Panc1 (cell line): Measurements from ENCODE around the gene KMO.

Experiments
- POLR2AphosphoS5 ChIP-seq: IDR thresholded peaks from 2 replicates; pipeline ENCODE4 v1.6.1; 2012; ENCODE audit warnings: mild to moderate bottlenecking, low read depth, low read length, moderate library complexity
- TF ChIP-seq, protein P1 (sequence below): fragments of 450-650 bp; IDR thresholded peaks from 2 replicates; pipeline ENCODE4 v1.5.1; 2017; ENCODE audit warnings: mild to moderate bottlenecking
- TF ChIP-seq, protein P2 (sequence below), 2 experiments: IDR thresholded peaks; 2 replicates each; pipeline ENCODE4 v1.6.1; 2011 to 2012; ENCODE audit warnings: low read depth in 2 of 2, control low read depth in 1 of 2, low read length in 1 of 2, mild to moderate bottlenecking in 1 of 2, moderate library complexity in 1 of 2; ENCODE audit not compliant: insufficient read depth in 1 of 2

DNA sequence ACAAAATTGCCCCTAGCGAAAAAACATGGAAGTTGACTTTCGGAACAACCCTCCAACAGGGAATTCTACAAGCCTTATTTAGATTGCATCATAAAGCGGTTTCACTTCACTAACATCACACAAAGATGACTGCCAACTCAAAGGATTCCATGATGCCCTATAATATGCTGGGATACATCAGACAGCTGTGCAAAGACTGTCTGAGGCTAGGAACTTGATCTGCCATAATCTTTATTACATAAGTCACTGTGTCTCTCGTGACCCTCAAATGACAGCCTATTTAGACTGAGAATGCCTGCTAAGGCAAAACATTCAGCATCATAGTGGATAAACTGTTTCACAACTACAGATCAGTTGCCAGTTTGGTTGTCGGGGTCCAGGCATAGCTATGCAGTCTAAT is 36.4 kb upstream of the KMO start:
- TF ChIP-seq, protein P1, sequence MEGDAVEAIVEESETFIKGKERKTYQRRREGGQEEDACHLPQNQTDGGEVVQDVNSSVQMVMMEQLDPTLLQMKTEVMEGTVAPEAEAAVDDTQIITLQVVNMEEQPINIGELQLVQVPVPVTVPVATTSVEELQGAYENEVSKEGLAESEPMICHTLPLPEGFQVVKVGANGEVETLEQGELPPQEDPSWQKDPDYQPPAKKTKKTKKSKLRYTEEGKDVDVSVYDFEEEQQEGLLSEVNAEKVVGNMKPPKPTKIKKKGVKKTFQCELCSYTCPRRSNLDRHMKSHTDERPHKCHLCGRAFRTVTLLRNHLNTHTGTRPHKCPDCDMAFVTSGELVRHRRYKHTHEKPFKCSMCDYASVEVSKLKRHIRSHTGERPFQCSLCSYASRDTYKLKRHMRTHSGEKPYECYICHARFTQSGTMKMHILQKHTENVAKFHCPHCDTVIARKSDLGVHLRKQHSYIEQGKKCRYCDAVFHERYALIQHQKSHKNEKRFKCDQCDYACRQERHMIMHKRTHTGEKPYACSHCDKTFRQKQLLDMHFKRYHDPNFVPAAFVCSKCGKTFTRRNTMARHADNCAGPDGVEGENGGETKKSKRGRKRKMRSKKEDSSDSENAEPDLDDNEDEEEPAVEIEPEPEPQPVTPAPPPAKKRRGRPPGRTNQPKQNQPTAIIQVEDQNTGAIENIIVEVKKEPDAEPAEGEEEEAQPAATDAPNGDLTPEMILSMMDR: no peak
- TF ChIP-seq POLR2AphosphoS5: no peak
- TF ChIP-seq, protein P2, sequence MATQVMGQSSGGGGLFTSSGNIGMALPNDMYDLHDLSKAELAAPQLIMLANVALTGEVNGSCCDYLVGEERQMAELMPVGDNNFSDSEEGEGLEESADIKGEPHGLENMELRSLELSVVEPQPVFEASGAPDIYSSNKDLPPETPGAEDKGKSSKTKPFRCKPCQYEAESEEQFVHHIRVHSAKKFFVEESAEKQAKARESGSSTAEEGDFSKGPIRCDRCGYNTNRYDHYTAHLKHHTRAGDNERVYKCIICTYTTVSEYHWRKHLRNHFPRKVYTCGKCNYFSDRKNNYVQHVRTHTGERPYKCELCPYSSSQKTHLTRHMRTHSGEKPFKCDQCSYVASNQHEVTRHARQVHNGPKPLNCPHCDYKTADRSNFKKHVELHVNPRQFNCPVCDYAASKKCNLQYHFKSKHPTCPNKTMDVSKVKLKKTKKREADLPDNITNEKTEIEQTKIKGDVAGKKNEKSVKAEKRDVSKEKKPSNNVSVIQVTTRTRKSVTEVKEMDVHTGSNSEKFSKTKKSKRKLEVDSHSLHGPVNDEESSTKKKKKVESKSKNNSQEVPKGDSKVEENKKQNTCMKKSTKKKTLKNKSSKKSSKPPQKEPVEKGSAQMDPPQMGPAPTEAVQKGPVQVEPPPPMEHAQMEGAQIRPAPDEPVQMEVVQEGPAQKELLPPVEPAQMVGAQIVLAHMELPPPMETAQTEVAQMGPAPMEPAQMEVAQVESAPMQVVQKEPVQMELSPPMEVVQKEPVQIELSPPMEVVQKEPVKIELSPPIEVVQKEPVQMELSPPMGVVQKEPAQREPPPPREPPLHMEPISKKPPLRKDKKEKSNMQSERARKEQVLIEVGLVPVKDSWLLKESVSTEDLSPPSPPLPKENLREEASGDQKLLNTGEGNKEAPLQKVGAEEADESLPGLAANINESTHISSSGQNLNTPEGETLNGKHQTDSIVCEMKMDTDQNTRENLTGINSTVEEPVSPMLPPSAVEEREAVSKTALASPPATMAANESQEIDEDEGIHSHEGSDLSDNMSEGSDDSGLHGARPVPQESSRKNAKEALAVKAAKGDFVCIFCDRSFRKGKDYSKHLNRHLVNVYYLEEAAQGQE (IDR thresholded peaks at IDR 0.05; ENCODE audit: insufficient read depth in 1 of 2, low read depth in 2 of 2, low read length in 1 of 2): no peak
